GM12873 (cell line): ENCODE results near the gene VARS2.

Experiments used
- TF ChIP-seq, protein P1 (sequence below): IDR thresholded peaks from 2 replicates; pipeline ENCODE4 v1.5.1; 2012; ENCODE audit warnings: low read depth, mild to moderate bottlenecking, moderate library complexity, low read length, control low read depth; ENCODE audit not compliant: insufficient read depth; ENCODE audit errors: missing control alignments

Gene VARS2

DNA sequence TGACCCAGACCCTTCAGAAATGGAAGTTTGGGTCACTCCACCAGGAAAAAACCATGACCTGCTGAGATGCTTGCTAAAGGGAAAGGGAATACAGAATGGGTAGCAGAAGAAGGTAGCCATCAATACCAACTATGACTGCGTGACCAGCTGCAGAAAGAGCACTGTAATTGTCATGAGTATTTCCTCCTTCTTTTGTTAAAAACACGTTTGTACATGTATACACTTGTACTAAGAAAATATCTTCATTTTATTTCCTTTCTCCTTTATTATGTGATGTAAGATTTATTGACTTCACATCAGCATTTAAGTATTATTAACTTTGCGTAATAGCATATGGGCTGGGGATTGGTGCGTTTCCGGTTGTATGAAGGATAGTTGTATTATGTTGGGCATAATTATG, 56.9 kb downstream of the VARS2 start:
- TF ChIP-seq, protein P1, sequence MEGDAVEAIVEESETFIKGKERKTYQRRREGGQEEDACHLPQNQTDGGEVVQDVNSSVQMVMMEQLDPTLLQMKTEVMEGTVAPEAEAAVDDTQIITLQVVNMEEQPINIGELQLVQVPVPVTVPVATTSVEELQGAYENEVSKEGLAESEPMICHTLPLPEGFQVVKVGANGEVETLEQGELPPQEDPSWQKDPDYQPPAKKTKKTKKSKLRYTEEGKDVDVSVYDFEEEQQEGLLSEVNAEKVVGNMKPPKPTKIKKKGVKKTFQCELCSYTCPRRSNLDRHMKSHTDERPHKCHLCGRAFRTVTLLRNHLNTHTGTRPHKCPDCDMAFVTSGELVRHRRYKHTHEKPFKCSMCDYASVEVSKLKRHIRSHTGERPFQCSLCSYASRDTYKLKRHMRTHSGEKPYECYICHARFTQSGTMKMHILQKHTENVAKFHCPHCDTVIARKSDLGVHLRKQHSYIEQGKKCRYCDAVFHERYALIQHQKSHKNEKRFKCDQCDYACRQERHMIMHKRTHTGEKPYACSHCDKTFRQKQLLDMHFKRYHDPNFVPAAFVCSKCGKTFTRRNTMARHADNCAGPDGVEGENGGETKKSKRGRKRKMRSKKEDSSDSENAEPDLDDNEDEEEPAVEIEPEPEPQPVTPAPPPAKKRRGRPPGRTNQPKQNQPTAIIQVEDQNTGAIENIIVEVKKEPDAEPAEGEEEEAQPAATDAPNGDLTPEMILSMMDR, result no peak

DNA sequence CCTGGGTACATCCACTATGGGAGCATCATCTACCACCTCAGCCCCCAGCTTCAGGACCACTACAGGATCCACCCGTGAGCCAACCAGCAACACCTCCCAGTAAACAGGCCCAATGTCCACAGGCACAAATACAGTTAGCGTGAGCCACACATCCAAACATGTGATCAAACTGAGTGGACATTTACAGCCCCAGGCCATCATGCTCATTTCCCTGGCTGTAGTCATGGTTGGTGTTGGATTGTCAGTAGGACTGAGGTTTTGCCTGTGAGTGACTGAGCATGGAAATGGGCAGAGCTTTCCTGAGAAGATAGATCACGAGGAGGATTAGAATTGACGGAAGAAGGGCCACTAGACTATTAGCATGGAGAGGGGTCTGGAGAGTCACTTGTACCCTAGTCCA, 58.8 kb downstream of the VARS2 start:
- TF ChIP-seq, protein P1, result no peak

DNA sequence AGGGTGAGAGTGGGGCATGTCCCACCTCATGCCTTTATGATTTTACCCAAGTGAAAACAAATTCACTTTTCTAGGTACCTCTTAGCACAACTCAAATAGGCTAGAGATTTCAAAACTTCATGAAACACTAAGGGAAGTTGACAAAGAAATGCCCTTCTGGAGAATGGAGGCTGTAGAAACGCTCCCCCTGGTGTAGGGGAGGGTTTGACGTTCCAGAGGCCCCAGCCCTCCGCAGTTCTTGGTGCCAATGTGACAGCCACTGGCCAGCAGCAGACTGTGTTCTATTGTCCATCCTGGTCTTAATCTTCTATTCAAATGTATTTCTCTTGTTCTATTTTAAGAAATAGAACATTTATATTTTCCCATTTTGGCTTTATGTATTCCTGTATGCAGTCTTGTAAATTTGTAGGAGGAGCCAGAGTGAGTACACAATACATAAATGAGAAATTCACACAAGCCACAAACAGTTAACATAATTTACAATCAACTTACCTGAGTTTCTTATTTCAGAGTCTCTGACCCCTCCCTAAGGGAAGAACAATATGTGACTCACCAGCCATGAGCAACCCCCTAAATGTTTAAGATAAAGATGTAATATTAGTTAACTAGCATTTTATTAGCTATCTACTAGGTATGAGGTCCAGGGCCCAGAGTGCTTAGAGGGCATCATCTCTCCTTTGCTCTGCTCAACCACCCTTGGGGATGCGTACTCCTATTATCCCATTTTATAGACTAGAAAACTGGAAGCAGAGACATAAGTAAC, 60.6 kb downstream of the VARS2 start:
- TF ChIP-seq, protein P1, result no peak
